ENCODE data around the gene C10orf90. TPM values are rescaled to one million over a fixed set of nuclear protein-coding genes. Genes with fewer than 3 reads are reported as not detected.
A peak's percentile ranks its signal among the peaks of the same experiment; 100 is the strongest.

C10orf90 gene
- total RNA-seq, 1 donor from 2014 or later, result 0.89 TPM

- H3K27me3 Mint-ChIP-seq (ENCODE audit: low read depth), result no peaks in the 10 kb centered on the region
- H3K27ac Mint-ChIP-seq (ENCODE audit: unreplicated experiment), result no peak overlapping the region
- DNase-seq (ENCODE audit: low read depth, low spot score), result no peak
- peaks cover 8% of the 10 kb centered on the region for H3K9me3 Mint-ChIP-seq
- H3K4me1 Mint-ChIP-seq, result peaks cover 8% of the 10 kb centered on the region
- H3K36me3 Mint-ChIP-seq (ENCODE audit: low read depth), result no peaks in the 10 kb centered on the region
- no peak for TF ChIP-seq CTCF (conservative IDR thresholded peaks at IDR 0.05)
- H3K4me3 Mint-ChIP-seq, result no peak overlapping the region
Measured at GRCh38 chr10:126621846-126622245, 48.6 kb downstream of the C10orf90 start.

GRCh38 chr10:126618466-126618865 lies 52.0 kb downstream of the C10orf90 start:
- Mint-ChIP-seq H3K9me3 (peaks cover 10% of the 10 kb centered on the region), H3K36me3 (ENCODE audit: low read depth) (no peaks in the 10 kb centered on the region), H3K4me1 (peaks cover 4% of the 10 kb centered on the region), H3K27ac (ENCODE audit: unreplicated experiment) (no peak overlapping the region), H3K4me3 (no peak overlapping the region), H3K27me3 (ENCODE audit: low read depth) (no peaks in the 10 kb centered on the region)
- no peak for TF ChIP-seq CTCF (conservative IDR thresholded peaks at IDR 0.05)
- no peak for DNase-seq (ENCODE audit: low read depth, low spot score)

GRCh38 chr10:126617733-126618132 lies 52.8 kb downstream of the C10orf90 start:
- Mint-ChIP-seq H3K9me3 (peaks cover 7% of the 10 kb centered on the region), H3K27me3 (ENCODE audit: low read depth) (no peaks in the 10 kb centered on the region), H3K4me3 (no peak overlapping the region), H3K4me1 (no peaks in the 10 kb centered on the region), H3K36me3 (ENCODE audit: low read depth) (no peaks in the 10 kb centered on the region), H3K27ac (ENCODE audit: unreplicated experiment) (no peak overlapping the region)
- no peak for DNase-seq (ENCODE audit: low read depth, low spot score)
- TF ChIP-seq CTCF (conservative IDR thresholded peaks at IDR 0.05), result no peak

DNA sequence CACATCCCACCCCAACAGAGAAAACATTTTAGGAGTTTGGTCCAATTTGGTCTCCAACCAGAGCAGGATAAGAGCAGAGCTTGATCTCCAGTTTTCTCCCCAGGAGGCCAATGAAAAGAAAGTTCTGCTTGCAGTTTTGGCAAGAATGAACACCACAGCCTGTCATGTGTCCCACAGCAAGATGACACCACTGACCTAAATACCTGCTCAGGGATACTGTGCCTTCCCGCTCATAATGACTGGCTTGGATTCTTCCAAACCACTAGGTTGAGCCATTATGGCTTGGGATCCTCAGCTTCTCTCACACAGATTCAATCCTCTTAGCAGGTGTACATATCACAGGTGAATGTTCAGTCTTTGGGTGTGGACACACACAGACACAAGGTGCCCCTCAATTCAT lies 53.3 kb downstream of the C10orf90 start:
- H3K4me3 Mint-ChIP-seq, result no peak overlapping the region
- no peaks in the 10 kb centered on the region for H3K27me3 Mint-ChIP-seq (ENCODE audit: low read depth)
- no peak for DNase-seq (ENCODE audit: low read depth, low spot score)
- H3K4me1 Mint-ChIP-seq, result no peaks in the 10 kb centered on the region
- no peak overlapping the region for H3K27ac Mint-ChIP-seq (ENCODE audit: unreplicated experiment)
- H3K36me3 Mint-ChIP-seq (ENCODE audit: low read depth), result no peaks in the 10 kb centered on the region
- peaks cover 7% of the 10 kb centered on the region for H3K9me3 Mint-ChIP-seq
- no peak for TF ChIP-seq CTCF (conservative IDR thresholded peaks at IDR 0.05)

DNA sequence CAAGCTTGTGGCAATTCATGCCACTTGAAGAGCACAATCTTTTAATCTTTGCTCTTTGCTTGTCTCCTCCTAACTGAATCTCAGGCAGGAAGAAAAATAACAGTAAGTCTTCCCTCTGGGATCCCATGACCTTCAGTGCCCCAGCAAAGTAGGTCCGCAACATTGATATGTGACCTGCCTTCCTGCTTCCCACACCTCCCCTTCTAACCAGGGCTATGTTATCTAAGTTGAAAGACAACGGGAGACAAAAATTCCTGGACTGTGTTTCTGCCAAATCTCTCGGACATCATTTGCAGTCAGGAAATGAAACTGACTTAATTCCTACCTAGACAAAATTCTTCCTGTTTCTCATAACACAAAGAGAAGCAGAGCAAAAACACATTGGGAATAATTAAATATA lies 53.8 kb downstream of the C10orf90 start:
- Mint-ChIP-seq H3K9me3 (peaks cover 4% of the 10 kb centered on the region), H3K27me3 (ENCODE audit: low read depth) (no peaks in the 10 kb centered on the region), H3K27ac (ENCODE audit: unreplicated experiment) (no peak overlapping the region), H3K4me3 (no peak overlapping the region), H3K36me3 (ENCODE audit: low read depth) (no peaks in the 10 kb centered on the region), H3K4me1 (no peaks in the 10 kb centered on the region)
- DNase-seq (ENCODE audit: low read depth, low spot score), result no peak
- no peak for TF ChIP-seq CTCF (conservative IDR thresholded peaks at IDR 0.05)

DNA sequence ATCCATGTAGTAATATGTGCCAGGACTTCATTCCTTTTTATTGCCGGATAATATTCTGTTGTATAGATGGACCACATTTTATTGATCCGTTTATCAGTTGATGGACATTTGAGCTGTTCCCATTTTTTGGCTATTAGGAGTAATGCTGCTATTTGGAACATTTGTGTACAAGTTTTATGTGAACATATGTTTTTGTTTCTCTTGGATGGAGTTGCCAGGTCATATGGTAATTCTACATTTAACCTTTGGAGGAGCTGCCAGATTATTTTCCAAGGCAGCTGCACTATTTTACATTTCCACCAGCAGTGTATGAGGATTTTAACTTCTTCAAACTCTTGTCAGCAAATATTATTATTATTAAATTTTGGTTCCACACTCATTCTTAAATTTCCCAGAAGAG lies 59.2 kb downstream of the C10orf90 start:
- H3K27me3 Mint-ChIP-seq (ENCODE audit: low read depth), result no peaks in the 10 kb centered on the region
- H3K9me3 Mint-ChIP-seq, result peaks cover 2% of the 10 kb centered on the region
- no peak for TF ChIP-seq CTCF (conservative IDR thresholded peaks at IDR 0.05)

More for the DNA sequence above, 59.2 kb downstream of the C10orf90 start:
- no peak for DNase-seq (ENCODE audit: low read depth, low spot score)
- H3K4me3 Mint-ChIP-seq, result no peak overlapping the region
- no peaks in the 10 kb centered on the region for H3K36me3 Mint-ChIP-seq (ENCODE audit: low read depth)
- peak overlapping the region; percentile 1 for H3K27ac Mint-ChIP-seq (ENCODE audit: unreplicated experiment)
- H3K4me1 Mint-ChIP-seq, result no peaks in the 10 kb centered on the region

All from neural crest cell (in vitro differentiated cells).